M059J (cell line): ENCODE data around the gene HRCT1. TPM values are rescaled to one million over a fixed set of nuclear protein-coding genes. Genes with fewer than 3 reads are reported as not detected.
"Not testable (repeated sequence)": the region's sequence is repeated elsewhere in the genome, so short reads cannot be mapped to it uniquely, and the experiment has no call there.

Source experiments
- DNase-seq: peaks from one replicate; pipeline ENCODE4 v3.0.0-alpha.2; 2012; ENCODE audit warnings: low read depth
- total RNA-seq: library from RNA; depleted of rRNA; stranded (reverse); fragments of >200 nt; shearing (Covaris generic); gene quantifications from 2 replicates; pipeline ENCODE4 v1.2.3, GENCODE V29; 2014

Gene HRCT1
- total RNA-seq, 1 experiment from 2014 or later = 3.1 TPM

GRCh38 chr9:35896570-35896969 is 9.4 kb upstream of the HRCT1 start:
- DNase-seq = no peak

- DNase-seq = not testable (repeated sequence)
These were observed 8.5 kb upstream of the HRCT1 start for GRCh38 chr9:35897376-35898099.

- DNase-seq = no peak
These were observed 7.7 kb upstream of the HRCT1 start for GRCh38 chr9:35898337-35898736.

- DNase-seq = no peak
These were observed 7.0 kb upstream of the HRCT1 start for GRCh38 chr9:35899021-35899420.

GRCh38 chr9:35903049-35903448 is 3.0 kb upstream of the HRCT1 start:
- peak; percentile 69 for DNase-seq

GRCh38 chr9:35904338-35904737 is 1.7 kb upstream of the HRCT1 start:
- no peak for DNase-seq

- peak; percentile 84 for DNase-seq
These were observed 786 bp upstream of the HRCT1 start for GRCh38 chr9:35905051-35905781.

- peak; percentile 85 for DNase-seq
These were observed 1.1 kb downstream of the HRCT1 start for GRCh38 chr9:35906923-35907699.

- DNase-seq = peak; percentile 98
These were observed 1.9 kb downstream of the HRCT1 start for GRCh38 chr9:35907711-35908503.

- DNase-seq = no peak
These were observed 2.6 kb downstream of the HRCT1 start for GRCh38 chr9:35908504-35909125.

- no peak for DNase-seq
These were observed 3.3 kb downstream of the HRCT1 start, which contains the start of gene SPAAR for GRCh38 chr9:35909274-35909673. Gene SPAAR, plus strand, starts transcription at chr9:35909490. Its CDS starts 974 bp downstream, at chr9:35910464.

GRCh38 chr9:35909687-35910612 is 3.9 kb downstream of the HRCT1 start:
- no peak for DNase-seq

- peak; percentile 82 for DNase-seq
These were observed 4.8 kb downstream of the HRCT1 start for GRCh38 chr9:35910613-35911359.

- DNase-seq = no peak
These were observed 5.7 kb downstream of the HRCT1 start for GRCh38 chr9:35911690-35912089.

- no peak for DNase-seq
These were observed 6.9 kb downstream of the HRCT1 start for GRCh38 chr9:35912791-35913400.

- DNase-seq = not testable (repeated sequence)
These were observed 7.4 kb downstream of the HRCT1 start for GRCh38 chr9:35913429-35913828.

GRCh38 chr9:35914301-35914807 is 8.4 kb downstream of the HRCT1 start:
- peak; percentile 83 for DNase-seq

GRCh38 chr9:35915681-35916294 is 9.8 kb downstream of the HRCT1 start:
- no peak for DNase-seq
